CD14-positive monocyte (primary cell): ENCODE data around the gene ZNF503. TPM values are rescaled to one million over a fixed set of nuclear protein-coding genes. Genes with fewer than 3 reads are reported as not detected.

Source experiments
- DNase-seq, 3 donors: peaks; one replicate each; pipeline ENCODE4 v3.0.0-alpha.2; 2011 to 2022
- H2AFZ ChIP-seq: 2 replicates; pipeline ENCODE4 v1.6.0; 2012; ENCODE audit warnings: mild to moderate bottlenecking, low read depth, low read length, inconsistent platforms; ENCODE audit not compliant: insufficient read depth, poor library complexity, severe bottlenecking
- H3K27ac ChIP-seq, 2 donors: 1 replicate in 1 of 2; 2 replicates in 1 of 2; pipeline ENCODE4 v1.5.1; 2012 to 2013; ENCODE audit warnings: low read length in 2 of 2, control low read depth in 1 of 2, inconsistent platforms in 1 of 2, low read depth in 1 of 2, mild to moderate bottlenecking in 1 of 2
- H3K27me3 ChIP-seq, 2 donors: one replicate each; pipeline versions ENCODE4 v1.6.0 to v1.6.1; 2011 to 2013; ENCODE audit warnings: low read length in 2 of 2; ENCODE audit not compliant: control insufficient read depth in 2 of 2, insufficient read depth in 2 of 2
- H3K36me3 ChIP-seq, 2 donors: replicated peaks in 1 of 2; 1 replicate in 1 of 2; 2 replicates in 1 of 2; pipeline versions ENCODE4 v1.5.1 to v1.6.1; 2012 to 2013; ENCODE audit warnings: low read length in 2 of 2, control low read depth in 1 of 2, inconsistent platforms in 1 of 2, mild to moderate bottlenecking in 1 of 2; ENCODE audit not compliant: insufficient read depth in 2 of 2, control insufficient read depth in 1 of 2
- H3K4me1 ChIP-seq, 2 donors: 1 replicate in 1 of 2; 2 replicates in 1 of 2; pipeline versions ENCODE4 v1.5.1 to v1.6.1; 2012 to 2013; ENCODE audit warnings: low read length in 2 of 2, control low read depth in 1 of 2, inconsistent platforms in 1 of 2, mild to moderate bottlenecking in 1 of 2, moderate library complexity in 1 of 2; ENCODE audit not compliant: insufficient read depth in 2 of 2, control insufficient read depth in 1 of 2
- H3K4me2 ChIP-seq: replicated peaks from 2 replicates; pipeline ENCODE3; 2012; ENCODE audit warnings: low read length, moderate library complexity, mild to moderate bottlenecking; ENCODE audit not compliant: poor library complexity, severe bottlenecking; ENCODE audit errors: extremely low read depth
- H3K4me3 ChIP-seq, 3 experiments: fragments of 200-600 bp in 1 of 3; sonication (generic) in 1 of 3; replicated peaks in 1 of 3; 1 replicate in 2 of 3; 2 replicates in 1 of 3; pipeline ENCODE4 v1.5.1; 2011 to 2013; ENCODE audit warnings: low read length in 3 of 3, mild to moderate bottlenecking in 3 of 3, control low read depth in 2 of 3, low read depth in 2 of 3, inconsistent platforms in 1 of 3, moderate library complexity in 1 of 3
- H3K79me2 ChIP-seq: 2 replicates; pipeline ENCODE4 v1.6.0; 2012; ENCODE audit warnings: mild to moderate bottlenecking, control low read depth, inconsistent platforms, low read length, moderate library complexity; ENCODE audit not compliant: insufficient read depth
- H3K9ac ChIP-seq: 2 replicates; pipeline ENCODE4 v1.6.0; 2017; ENCODE audit warnings: low read length, mild to moderate bottlenecking; ENCODE audit not compliant: insufficient read depth, poor library complexity, severe bottlenecking
- H3K9me3 ChIP-seq, 2 donors: replicated peaks in 1 of 2; 1 replicate in 1 of 2; 2 replicates in 1 of 2; pipeline versions ENCODE4 v1.5.1 to v1.6.1; 2012 to 2013; ENCODE audit warnings: low read length in 2 of 2, control low read depth in 1 of 2; ENCODE audit not compliant: control insufficient read depth in 1 of 2, insufficient read depth in 1 of 2
- H4K20me1 ChIP-seq: 2 replicates; pipeline ENCODE4 v1.6.0; 2012; ENCODE audit warnings: mild to moderate bottlenecking, low read length, control low read depth, moderate library complexity; ENCODE audit not compliant: insufficient read depth
- H3K27ac Mint-ChIP-seq, 7 donors: one replicate each; pipeline ENCODE4 v1.8.0; 2020; ENCODE audit warnings: mild to moderate bottlenecking in 7 of 7, mixed read lengths in 7 of 7, moderate library complexity in 6 of 7, inconsistent platforms in 2 of 7
- H3K27me3 Mint-ChIP-seq, 3 donors: one replicate each; pipeline ENCODE4 v1.8.0; 2021 to 2022; ENCODE audit warnings: low read depth in 3 of 3, mild to moderate bottlenecking in 3 of 3, mixed read lengths in 3 of 3, moderate library complexity in 3 of 3, inconsistent platforms in 1 of 3
- H3K36me3 Mint-ChIP-seq, 2 donors: one replicate each; pipeline ENCODE4 v1.8.0; 2020; ENCODE audit warnings: mixed read lengths in 2 of 2, inconsistent platforms in 1 of 2, mild to moderate bottlenecking in 1 of 2
- H3K4me1 Mint-ChIP-seq: one replicate; pipeline ENCODE4 v1.8.0; 2020; ENCODE audit warnings: mild to moderate bottlenecking, mixed read lengths
- H3K4me3 Mint-ChIP-seq, 2 donors: one replicate each; pipeline ENCODE4 v1.8.0; 2020; ENCODE audit warnings: mild to moderate bottlenecking in 2 of 2, mixed read lengths in 2 of 2, moderate library complexity in 1 of 2
- H3K9me3 Mint-ChIP-seq, 7 donors: one replicate each; pipeline ENCODE4 v1.8.0; 2020 to 2022; ENCODE audit warnings: mixed read lengths in 7 of 7, mild to moderate bottlenecking in 6 of 7, moderate library complexity in 6 of 7, inconsistent platforms in 2 of 7
- CTCF ChIP-seq: fragments of 200-600 bp; IDR thresholded peaks from one replicate; pipeline ENCODE4 v1.8.0; 2022; ENCODE audit warnings: antibody characterized with exemption, mild to moderate bottlenecking
- WGBS: methylation state at CpG from one replicate; pipeline ENCODE4 v1.1.5; 2013; ENCODE audit warnings: missing lambda C conversion rate; ENCODE audit not compliant: insufficient coverage; 5-methylcytosine and 5-hydroxymethylcytosine counted together
- intact Hi-C, 2 donors: fragments of 100-400 bp; cut with micrococcal nuclease; formaldehyde crosslinking; loops; one replicate each; pipeline versions ENCODE4 v1.15.0 to v1.15.1; 2023
- polyA plus RNA-seq, 3 donors: library from polyadenylated mRNA; depleted of rRNA in 1 of 3; unstranded in 2 of 3; stranded (reverse) in 1 of 3; fragments of 300-500 nt in 2 of 3; fragments of >200 nt in 1 of 3; fragmentation: Illumina TruSeq in 2 of 3; gene quantifications; 1 replicate in 2 of 3; 2 replicates in 1 of 3; pipeline ENCODE4 v1.2.3, GENCODE V29; 2012 to 2021

ZNF503 gene
- polyA plus RNA-seq, 3 donors: 0.65 to 7.2 (median 1.3) TPM

- no peaks in the 10 kb centered on the region for H3K27me3 ChIP-seq
- peaks cover 8% of the 10 kb centered on the region in 2 donors for H3K9me3 ChIP-seq
- peaks cover 0 to 6% of the 10 kb centered on the region in 2 donors for H3K4me1 ChIP-seq
- no peak for DNase-seq
- no peaks in the 10 kb centered on the region for H3K36me3 Mint-ChIP-seq
- H2AFZ ChIP-seq: no peak overlapping the region
- H3K79me2 ChIP-seq: no peaks in the 10 kb centered on the region
- H3K4me1 Mint-ChIP-seq: peaks cover 9% of the 10 kb centered on the region
- peaks cover 7 to 19% (median 14%) of the 10 kb centered on the region in 7 donors for H3K9me3 Mint-ChIP-seq
- no peak overlapping the region for H3K27ac Mint-ChIP-seq
- no peak for TF ChIP-seq CTCF
- no peak overlapping the region for H3K27ac ChIP-seq
- H3K4me2 ChIP-seq: no peak overlapping the region
- no peak overlapping the region for H3K9ac ChIP-seq
- 100% methylated on average over 1 of the region's 2 CpGs for WGBS
- no peak overlapping the region for H3K4me3 Mint-ChIP-seq
- intact Hi-C loops: no loop called here
- H3K27me3 Mint-ChIP-seq: peaks cover 3 to 14% (median 5%) of the 10 kb centered on the region in 3 donors
- no peak overlapping the region for H3K4me3 ChIP-seq
- H4K20me1 ChIP-seq: no peaks in the 10 kb centered on the region
- H3K36me3 ChIP-seq: no peaks in the 10 kb centered on the region
These were observed 33.7 kb downstream of the ZNF503 start for GRCh38 chr10:75367901-75368300.

GRCh38 chr10:75367021-75367487 lies 34.5 kb downstream of the ZNF503 start:
- 28% methylated on average over 4 of the region's 8 CpGs for WGBS
- Histone ChIP-seq H3K9ac (no peak overlapping the region), H3K4me2 (no peak overlapping the region), H4K20me1 (no peaks in the 10 kb centered on the region), H2AFZ (no peak overlapping the region), H3K36me3 (no peaks in the 10 kb centered on the region), H3K4me3 (no peak overlapping the region), H3K79me2 (no peaks in the 10 kb centered on the region), H3K27me3 (no peaks in the 10 kb centered on the region), H3K27ac (no peak overlapping the region), H3K4me1 (peaks cover 0 to 6% of the 10 kb centered on the region in 2 donors), H3K9me3 (peaks cover 8% of the 10 kb centered on the region in 2 donors)
- Mint-ChIP-seq H3K27me3 (peaks cover 3 to 12% (median 6%) of the 10 kb centered on the region in 3 donors), H3K27ac (peak overlapping the region in 1 of 7 donors; percentile 54), H3K4me1 (peaks cover 9% of the 10 kb centered on the region), H3K4me3 (no peak overlapping the region), H3K36me3 (no peaks in the 10 kb centered on the region), H3K9me3 (peaks cover 7 to 20% (median 14%) of the 10 kb centered on the region in 7 donors)
- intact Hi-C loops: no loop called here
- TF ChIP-seq CTCF: no peak
- no peak for DNase-seq
